Right lobe of liver (tissue), 6 donors: ENCODE results near the gene CD4. TPM values are rescaled to one million over a fixed set of nuclear protein-coding genes. Genes with fewer than 3 reads are reported as not detected.
A peak's percentile ranks its signal among the peaks of the same experiment; 100 is the strongest.

Experiments used
- ATAC-seq, 4 donors: fragments of 200-7000 bp; cut with Tn5 transposase; one replicate each; pipeline ENCODE4 v1.9.1; 2020; ENCODE audit warnings: mild to moderate bottlenecking in 4 of 4, moderate library complexity in 4 of 4
- DNase-seq, 3 donors: peaks; one replicate each; pipeline ENCODE4 v3.0.0-alpha.2; 2020
- H3K27ac ChIP-seq, 3 donors: fragments of 200-600 bp; one replicate each; pipeline ENCODE4 v1.8.0; 2022
- H3K27me3 ChIP-seq, 2 donors: fragments of 200-600 bp; one replicate each; pipeline ENCODE4 v1.8.0; 2022
- H3K36me3 ChIP-seq, 4 donors: fragments of 200-600 bp; sonication (generic) in 1 of 4; one replicate each; pipeline versions ENCODE4 v1.5.1 to v1.8.0; 2017 to 2022; ENCODE audit warnings: control low read depth in 1 of 4
- H3K4me1 ChIP-seq, 4 donors: fragments of 200-600 bp; sonication (generic) in 1 of 4; one replicate each; pipeline versions ENCODE4 v1.5.1 to v1.8.0; 2017 to 2022; ENCODE audit warnings: control low read depth in 1 of 4
- H3K4me3 ChIP-seq, 3 donors: fragments of 200-600 bp; one replicate each; pipeline ENCODE4 v1.8.0; 2022
- H3K9me3 ChIP-seq, 4 donors: fragments of 200-600 bp; sonication (generic) in 1 of 4; one replicate each; pipeline versions ENCODE4 v1.5.1 to v1.8.0; 2017 to 2022; ENCODE audit warnings: control low read depth in 1 of 4
- CTCF ChIP-seq, 4 donors: fragments of 200-600 bp in 3 of 4; fragments of 450-650 bp in 1 of 4; IDR thresholded peaks; one replicate each; pipeline versions ENCODE4 v1.5.1 to v1.8.0; 2016 to 2022; ENCODE audit warnings: antibody characterized with exemption in 4 of 4, mild to moderate bottlenecking in 2 of 4
- POLR2A ChIP-seq: fragments of 450-650 bp; IDR thresholded peaks from one replicate; pipeline ENCODE4 v1.6.1; 2017; ENCODE audit warnings: antibody characterized with exemption, mild to moderate bottlenecking
- WGBS: methylation state at CpG from one replicate; pipeline ENCODE4 v1.1.6; 2018; ENCODE audit warnings: low coverage, low lambda C conversion rate; ENCODE audit not compliant: insufficient coverage; ENCODE audit errors: missing lambda C conversion rate; 5-methylcytosine and 5-hydroxymethylcytosine counted together
- intact Hi-C, 2 donors: fragments of 100-400 bp; cut with DNase I; formaldehyde crosslinking; loops; one replicate each; pipeline versions ENCODE4 v1.11.2 to v1.14.1; 2022
- total RNA-seq, 6 experiments: library from RNA; depleted of rRNA in 2 of 6; stranded (reverse); fragments of >200 nt in 2 of 6; fragmentation: NEBNext Ultra II Directional in 3 of 6; extraction: Animal tissue kit (Norgen Biotek cat#: 25700) in 3 of 6; gene quantifications; one replicate each; pipeline versions ENCODE4 v1.1.0 to v1.2.4, GENCODE V29; 2016 to 2023
- donor health status: DM: no; HTN: yes; CAD: no.
- donor health status: DM: no; HTN: no; CAD: no.
- donor health status: DM: no; HTN: no; CAD: no.
- donor health status: DM: no; HTN: yes; CAD: no.
- donor health status: DM: no; HTN: yes; CAD: no.

Gene CD4
- total RNA-seq, 6 experiments from 2014 or later = 10.0 to 41.6 (median 28.1) TPM

- DNase-seq = no peak
- Histone ChIP-seq H3K9me3 (no peaks in the 10 kb centered on the region), H3K27me3 (no peaks in the 10 kb centered on the region), H3K27ac (no peak overlapping the region), H3K4me1 (peaks cover 0 to 10% (median 0%) of the 10 kb centered on the region in 4 donors), H3K36me3 (no peaks in the 10 kb centered on the region), H3K4me3 (no peak overlapping the region)
- TF ChIP-seq CTCF (IDR thresholded peaks at IDR 0.05) (no peak), POLR2A (no peak)
- no peak for ATAC-seq
- intact Hi-C loops = no loop called here
- WGBS = no CpG with 5 or more reads among the region's 37 CpGs
Observed at GRCh38 chr12:6824085-6824775, 34.9 kb downstream of the CD4 start.

GRCh38 chr12:6824901-6825381, 35.6 kb downstream of the CD4 start:
- Histone ChIP-seq H3K9me3 (no peaks in the 10 kb centered on the region), H3K4me3 (no peak overlapping the region), H3K36me3 (no peaks in the 10 kb centered on the region), H3K27ac (no peak overlapping the region), H3K4me1 (peaks cover 0 to 10% (median 0%) of the 10 kb centered on the region in 4 donors), H3K27me3 (no peaks in the 10 kb centered on the region)
- intact Hi-C loops = loop anchor here in 1 of 2 donors (5.0 kb wide), 1 partner anchor 93 kb away; no protein-coding TSS in a partner anchor
- no peak for ATAC-seq
- WGBS = 51% methylated on average over 12 of the region's 12 CpGs
- TF ChIP-seq CTCF (IDR thresholded peaks at IDR 0.05) = no peak
- TF ChIP-seq POLR2A = no peak
- no peak for DNase-seq

GRCh38 chr12:6825398-6826124, 36.2 kb downstream of the CD4 start:
- peaks cover 0 to 10% (median 0%) of the 10 kb centered on the region in 4 donors for H3K4me1 ChIP-seq
- peak; percentile 94 to 95 (median 94) for TF ChIP-seq CTCF (IDR thresholded peaks at IDR 0.05)
- no peak for TF ChIP-seq POLR2A
- intact Hi-C loops = loop anchor here in 1 of 2 donors (5.0 kb wide), 1 partner anchor 93 kb away; no protein-coding TSS in a partner anchor
- no peaks in the 10 kb centered on the region for H3K9me3 ChIP-seq
- no peak overlapping the region for H3K27ac ChIP-seq
- no peaks in the 10 kb centered on the region for H3K36me3 ChIP-seq
- H3K4me3 ChIP-seq = no peak overlapping the region
- H3K27me3 ChIP-seq = no peaks in the 10 kb centered on the region
- DNase-seq (peak; percentile 85 to 86 (median 85)), ATAC-seq (peak; percentile 83 to 87 (median 84))
- 13% methylated on average over 16 of the region's 19 CpGs for WGBS

GRCh38 chr12:6826125-6826733, 36.9 kb downstream of the CD4 start:
- Histone ChIP-seq H3K4me3 (no peak overlapping the region), H3K4me1 (peaks cover 0 to 10% (median 0%) of the 10 kb centered on the region in 4 donors), H3K27ac (no peak overlapping the region), H3K36me3 (no peaks in the 10 kb centered on the region), H3K9me3 (no peaks in the 10 kb centered on the region), H3K27me3 (no peaks in the 10 kb centered on the region)
- no peak for TF ChIP-seq POLR2A
- no peak for TF ChIP-seq CTCF (IDR thresholded peaks at IDR 0.05)
- ATAC-seq = no peak
- no peak for DNase-seq
- WGBS = 60% methylated on average over 6 of the region's 17 CpGs
- intact Hi-C loops = loop anchor here in 1 of 2 donors (5.0 kb wide), 1 partner anchor 94 kb away; no protein-coding TSS in a partner anchor
